ENCODE measurements around the gene NDUFB7. TPM values are rescaled to one million over a fixed set of nuclear protein-coding genes. Genes with fewer than 3 reads are reported as not detected.

The NDUFB7 gene
- total RNA-seq, 1 experiment from 2014 or later, result 155 TPM

- Histone ChIP-seq H3K4me2 (ENCODE audit: insufficient read depth, insufficient read length, low read length) (no peak overlapping the region), H3K9me3 (ENCODE audit: control insufficient read depth, low read depth, low read length) (no peaks in the 10 kb centered on the region), H4K5ac (ENCODE audit: insufficient read length, low read depth, low read length) (no peak overlapping the region), H3K79me2 (ENCODE audit: insufficient read depth, low read length) (no peaks in the 10 kb centered on the region; the same call in 1 of the 2 replicates), H2BK20ac (ENCODE audit: low read depth, low read length, poor library complexity, severe bottlenecking) (no peak overlapping the region), H3K56ac (ENCODE audit: insufficient read length, low read depth, low read length) (no peak overlapping the region), H3K27me3 (ENCODE audit: insufficient read depth, low read length) (no peaks in the 10 kb centered on the region), H2BK5ac (ENCODE audit: insufficient read length, low read length) (no peak overlapping the region), H3K18ac (ENCODE audit: insufficient read length, low read depth, low read length) (no peak overlapping the region), H4K20me1 (ENCODE audit: control insufficient read depth, insufficient read depth, insufficient read length) (no peaks in the 10 kb centered on the region), H2BK15ac (ENCODE audit: low read depth, low read length) (no peak overlapping the region), H2BK120ac (ENCODE audit: low read depth, low read length, poor library complexity, severe bottlenecking) (no peak overlapping the region), H4K91ac (ENCODE audit: insufficient read length, low read depth, low read length) (no peak overlapping the region), H3K4me1 (ENCODE audit: insufficient read depth, low read length) (no peaks in the 10 kb centered on the region), H2BK12ac (ENCODE audit: insufficient read length, low read depth, low read length) (no peak overlapping the region), H3K27ac (ENCODE audit: insufficient read length, low read depth, low read length) (no peak overlapping the region), H2AFZ (ENCODE audit: low read length) (no peak overlapping the region), H3K23me2 (ENCODE audit: insufficient read length, low read depth, low read length, poor library complexity, severe bottlenecking) (no peaks in the 10 kb centered on the region), H3K14ac (ENCODE audit: insufficient read depth, low read length) (no peak overlapping the region), H2AK5ac (ENCODE audit: insufficient read length, low read length) (no peak overlapping the region), H3K79me1 (ENCODE audit: insufficient read depth, low read depth, low read length, poor library complexity, severe bottlenecking) (no peaks in the 10 kb centered on the region), H3K9ac (ENCODE audit: extremely low read depth, insufficient read length, low read length) (no peak overlapping the region), H4K8ac (replicated peaks; ENCODE audit: insufficient read length, low read depth, low read length) (no peak overlapping the region), H3T11ph (ENCODE audit: low read length) (no peak overlapping the region), H3K4ac (ENCODE audit: low read depth, low read length) (no peak overlapping the region), H3K23ac (ENCODE audit: insufficient read length, low read depth, low read length) (no peak overlapping the region)
- Mint-ChIP-seq H3K27ac (no peak overlapping the region), H3K36me3 (ENCODE audit: insufficient read depth in 1 of 3, low read depth in 3 of 3) (peaks cover 2 to 15% (median 12%) of the 10 kb centered on the region in 3 experiments; a peak in 6 of 7 replicates), H3K27me3 (ENCODE audit: low read depth) (no peaks in the 10 kb centered on the region), H3K4me3 (no peak overlapping the region), H3K9me3 (no peaks in the 10 kb centered on the region), H3K4me1 (peaks cover 7% of the 10 kb centered on the region in 2 experiments; a peak in 3 of 4 replicates)
- no CpG with 5 or more reads among the region's 9 CpGs for WGBS (ENCODE audit: extremely low coverage, insufficient read length, low lambda C conversion rate)
- TF ChIP-seq CTCF (conservative IDR thresholded peaks at IDR 0.05), result no peak
- no peak for DNase-seq
Measured at GRCh38 chr19:14545716-14546082, 26.2 kb downstream of the NDUFB7 start.
